Activated CD4-positive, alpha-beta T cell treated with anti-CD3 and anti-CD28 coated beads, Interleukin-2, amount 10 ng/mL, durations not matched to agents 24 days and 14 days (primary cell): ENCODE measurements around the gene JMJD1C. TPM values are rescaled to one million over a fixed set of nuclear protein-coding genes. Genes with fewer than 3 reads are reported as not detected.
"Not testable (repeated sequence)": the region's sequence is repeated elsewhere in the genome, so short reads cannot be mapped to it uniquely, and the experiment has no call there.

Source experiments
- DNase-seq: peaks from one replicate; pipeline ENCODE4 v3.0.0; 2022
- H3K27ac Mint-ChIP-seq: one replicate; pipeline ENCODE4 v1.8.0; 2022; ENCODE audit warnings: mild to moderate bottlenecking, mixed read lengths
- H3K27me3 Mint-ChIP-seq: one replicate; pipeline ENCODE4 v1.8.0; 2022; ENCODE audit warnings: mixed read lengths
- H3K36me3 Mint-ChIP-seq: one replicate; pipeline ENCODE4 v1.8.0; 2022; ENCODE audit warnings: low read depth, mild to moderate bottlenecking, mixed read lengths
- H3K4me1 Mint-ChIP-seq: one replicate; pipeline ENCODE4 v1.8.0; 2021; ENCODE audit warnings: mixed read lengths
- H3K4me3 Mint-ChIP-seq: one replicate; pipeline ENCODE4 v1.8.0; 2022; ENCODE audit warnings: mild to moderate bottlenecking, moderate library complexity, mixed read lengths
- H3K9me3 Mint-ChIP-seq: one replicate; pipeline ENCODE4 v1.8.0; 2021; ENCODE audit warnings: mixed read lengths
- intact Hi-C: fragments of 100-400 bp; cut with micrococcal nuclease; formaldehyde crosslinking; loops from one replicate; pipeline ENCODE4 v1.15.1; 2023
- total RNA-seq: library from RNA; stranded (reverse); gene quantifications from 2 replicates; pipeline ENCODE4 v1.2.3, GENCODE V29; 2022

JMJD1C gene
- total RNA-seq, 1 donor from 2014 or later = 41.7 TPM

GRCh38 chr10:63247771-63248170 lies 218.0 kb downstream of the JMJD1C start:
- intact Hi-C loops = no loop called here
- Mint-ChIP-seq H3K27me3 (no peaks in the 10 kb centered on the region), H3K4me1 (peaks cover 31% of the 10 kb centered on the region), H3K4me3 (no peak overlapping the region), H3K9me3 (peaks cover 7% of the 10 kb centered on the region), H3K36me3 (peaks cover 45% of the 10 kb centered on the region), H3K27ac (no peak overlapping the region)
- DNase-seq = no peak

DNA sequence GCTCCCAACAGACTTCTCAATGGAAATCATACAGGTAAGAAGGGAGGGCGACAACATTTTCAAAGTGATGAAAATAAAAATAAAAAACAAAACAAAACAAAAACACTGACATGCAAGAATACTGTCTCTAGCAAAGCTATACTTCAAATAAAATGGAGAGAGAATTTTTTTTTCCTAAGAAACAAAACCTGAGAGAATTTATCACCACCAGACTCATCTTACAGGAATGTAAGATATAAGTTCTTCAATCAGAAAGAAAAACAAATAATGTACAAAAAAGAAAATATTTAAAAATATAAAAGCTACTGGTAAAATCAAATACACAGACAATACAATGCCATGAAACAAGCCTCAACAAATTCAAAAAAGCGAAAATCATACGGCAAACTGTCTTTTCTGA lies 219.4 kb downstream of the JMJD1C start:
- H3K4me3 Mint-ChIP-seq = no peak overlapping the region
- H3K36me3 Mint-ChIP-seq = peaks cover 39% of the 10 kb centered on the region
- peaks cover 7% of the 10 kb centered on the region for H3K9me3 Mint-ChIP-seq
- no peak for DNase-seq
- no peaks in the 10 kb centered on the region for H3K27me3 Mint-ChIP-seq
- no peak overlapping the region for H3K27ac Mint-ChIP-seq
- intact Hi-C loops = no loop called here
- H3K4me1 Mint-ChIP-seq = peaks cover 36% of the 10 kb centered on the region

DNA sequence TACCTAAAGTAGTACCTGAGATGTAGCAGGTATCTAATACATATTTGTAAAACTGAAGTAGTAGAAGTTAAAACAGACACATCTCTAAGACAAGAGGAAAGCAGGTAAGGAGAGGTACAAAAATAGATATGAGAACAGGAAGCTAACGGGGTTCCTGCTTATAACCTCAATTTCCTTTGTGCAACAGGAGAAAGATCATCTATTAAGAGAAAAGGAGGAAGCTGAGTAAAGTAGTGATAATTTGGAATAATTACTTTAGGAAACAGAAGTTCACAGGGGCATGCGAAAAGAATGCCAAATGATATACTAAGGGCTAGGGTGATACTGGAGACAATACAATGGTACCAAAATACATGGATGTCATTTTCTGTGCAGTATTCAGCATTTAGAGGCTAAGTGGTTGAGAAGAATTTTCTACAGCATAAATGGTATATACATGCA lies 223.9 kb downstream of the JMJD1C start:
- H3K36me3 Mint-ChIP-seq = peaks cover 30% of the 10 kb centered on the region
- intact Hi-C loops = no loop called here
- H3K27me3 Mint-ChIP-seq = no peaks in the 10 kb centered on the region
- peak overlapping the region; percentile 80 for H3K27ac Mint-ChIP-seq
- DNase-seq = no peak
- peaks cover 7% of the 10 kb centered on the region for H3K9me3 Mint-ChIP-seq
- peak overlapping the region; percentile 71 for H3K4me3 Mint-ChIP-seq
- H3K4me1 Mint-ChIP-seq = peaks cover 63% of the 10 kb centered on the region

- peak overlapping the region; percentile 11 for H3K27ac Mint-ChIP-seq
- intact Hi-C loops = no loop called here
- no peaks in the 10 kb centered on the region for H3K27me3 Mint-ChIP-seq
- peaks cover 2% of the 10 kb centered on the region for H3K9me3 Mint-ChIP-seq
- DNase-seq = no peak
- H3K36me3 Mint-ChIP-seq = peaks cover 23% of the 10 kb centered on the region
- peaks cover 61% of the 10 kb centered on the region for H3K4me1 Mint-ChIP-seq
- H3K4me3 Mint-ChIP-seq = peak overlapping the region; percentile 48
These were observed 225.0 kb downstream of the JMJD1C start for GRCh38 chr10:63240807-63241206.

GRCh38 chr10:63238501-63238900 lies 227.3 kb downstream of the JMJD1C start:
- H3K36me3 Mint-ChIP-seq = peaks cover 15% of the 10 kb centered on the region
- DNase-seq = no peak
- peaks cover 52% of the 10 kb centered on the region for H3K4me1 Mint-ChIP-seq
- no peak overlapping the region for H3K4me3 Mint-ChIP-seq
- H3K9me3 Mint-ChIP-seq = no peaks in the 10 kb centered on the region
- H3K27me3 Mint-ChIP-seq = no peaks in the 10 kb centered on the region
- H3K27ac Mint-ChIP-seq = no peak overlapping the region
- intact Hi-C loops = no loop called here

- H3K27ac Mint-ChIP-seq = peak overlapping the region; percentile 53
- no peak for DNase-seq
- H3K27me3 Mint-ChIP-seq = no peaks in the 10 kb centered on the region
- peaks cover 14% of the 10 kb centered on the region for H3K36me3 Mint-ChIP-seq
- no peaks in the 10 kb centered on the region for H3K9me3 Mint-ChIP-seq
- intact Hi-C loops = no loop called here
- H3K4me3 Mint-ChIP-seq = no peak overlapping the region
- peaks cover 50% of the 10 kb centered on the region for H3K4me1 Mint-ChIP-seq
These were observed 228.4 kb downstream of the JMJD1C start for GRCh38 chr10:63237396-63237795.

DNA sequence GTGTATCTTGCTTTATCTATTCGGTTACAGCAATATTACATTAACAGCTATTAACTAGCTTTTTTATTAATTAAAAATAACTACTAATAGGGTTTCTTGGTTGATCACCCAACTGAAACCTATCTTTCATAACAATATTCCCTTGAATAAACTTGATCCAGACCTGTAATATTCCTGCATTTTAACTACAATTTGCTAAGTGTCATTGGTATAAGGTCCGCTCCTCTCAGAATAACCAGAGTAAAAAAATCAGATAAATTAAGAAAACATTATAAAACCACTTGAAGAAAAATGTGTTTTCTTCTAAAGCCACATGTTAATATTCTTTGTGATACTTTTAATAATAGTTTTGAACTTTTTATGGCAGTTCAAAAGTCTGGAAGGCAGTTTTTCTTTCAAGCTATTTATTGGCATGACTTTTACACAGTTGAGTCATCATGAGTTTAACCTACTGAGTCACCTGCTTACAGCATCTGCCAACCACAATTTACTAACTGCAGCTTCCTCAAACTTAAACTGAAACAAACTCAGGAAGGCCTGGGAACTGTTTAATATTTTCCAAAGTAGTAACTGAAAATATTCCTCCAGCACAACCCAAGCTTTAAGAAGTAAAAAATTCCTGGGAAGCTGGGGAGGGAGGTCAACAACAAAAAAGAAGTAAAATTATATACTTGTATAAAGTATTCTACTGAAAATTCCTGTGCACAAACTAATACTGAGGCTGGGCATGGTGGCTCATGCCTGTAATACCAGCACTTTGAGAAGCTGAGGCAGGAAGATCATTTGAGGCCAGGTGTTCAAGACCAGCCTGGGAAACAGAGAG lies 229.5 kb downstream of the JMJD1C start:
- peak overlapping the region; percentile 32 for H3K4me3 Mint-ChIP-seq
- no peaks in the 10 kb centered on the region for H3K9me3 Mint-ChIP-seq
- DNase-seq = peak; percentile 77
- peak overlapping the region; percentile 71 for H3K27ac Mint-ChIP-seq
- intact Hi-C loops = loop anchor here (1.0 kb wide), 2 partner anchors 10 to 33 kb away; no protein-coding TSS in a partner anchor
- peaks cover 16% of the 10 kb centered on the region for H3K36me3 Mint-ChIP-seq
- H3K4me1 Mint-ChIP-seq = peaks cover 42% of the 10 kb centered on the region
- no peaks in the 10 kb centered on the region for H3K27me3 Mint-ChIP-seq

DNA sequence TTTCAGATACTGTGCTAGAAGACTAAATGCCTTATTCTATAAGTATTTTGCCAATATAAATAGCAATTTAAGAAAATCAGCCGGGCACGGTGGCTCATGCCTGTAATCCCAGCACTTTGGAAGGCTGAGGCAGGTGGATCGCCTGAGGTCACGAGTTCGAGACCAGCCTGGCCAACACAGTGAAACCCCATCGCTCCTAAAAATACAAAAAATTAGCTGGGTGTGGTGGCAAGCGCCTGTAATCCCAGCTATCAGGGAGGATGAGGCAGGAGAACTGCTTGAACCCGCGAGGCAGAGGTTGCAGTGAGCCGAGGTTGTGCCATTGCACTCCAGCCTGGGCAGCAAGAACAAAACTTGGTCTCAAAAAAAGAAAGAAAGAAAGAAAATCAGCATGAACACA lies 230.6 kb downstream of the JMJD1C start:
- Mint-ChIP-seq H3K36me3 (peaks cover 20% of the 10 kb centered on the region), H3K4me1 (peaks cover 36% of the 10 kb centered on the region)
- H3K27ac Mint-ChIP-seq, H3K27me3 Mint-ChIP-seq, H3K4me3 Mint-ChIP-seq, DNase-seq, H3K9me3 Mint-ChIP-seq, intact Hi-C loops: not testable (repeated sequence)

- intact Hi-C loops = loop anchor here (5.0 kb wide), 3 partner anchors 57 to 293 kb away; partner anchors contain the start of gene REEP3
- no peaks in the 10 kb centered on the region for H3K27me3 Mint-ChIP-seq
- H3K9me3 Mint-ChIP-seq = no peaks in the 10 kb centered on the region
- peak overlapping the region; percentile 32 for H3K27ac Mint-ChIP-seq
- no peak overlapping the region for H3K4me3 Mint-ChIP-seq
- DNase-seq = no peak
- peaks cover 32% of the 10 kb centered on the region for H3K4me1 Mint-ChIP-seq
- H3K36me3 Mint-ChIP-seq = peaks cover 11% of the 10 kb centered on the region
These were observed 236.6 kb downstream of the JMJD1C start for GRCh38 chr10:63229161-63229560.

- intact Hi-C loops = loop anchor here (5.0 kb wide), 3 partner anchors 56 to 294 kb away; partner anchors contain the start of gene REEP3
- Mint-ChIP-seq H3K4me3 (no peak overlapping the region), H3K9me3 (no peaks in the 10 kb centered on the region), H3K36me3 (peaks cover 11% of the 10 kb centered on the region), H3K27ac (no peak overlapping the region), H3K4me1 (peaks cover 30% of the 10 kb centered on the region), H3K27me3 (no peaks in the 10 kb centered on the region)
- DNase-seq = peak; percentile 59
These were observed 237.5 kb downstream of the JMJD1C start for GRCh38 chr10:63228237-63228636.

- H3K4me1 Mint-ChIP-seq = peaks cover 32% of the 10 kb centered on the region
- no peaks in the 10 kb centered on the region for H3K9me3 Mint-ChIP-seq
- H3K4me3 Mint-ChIP-seq = peak overlapping the region; percentile 71
- peak; percentile 57 for DNase-seq
- H3K27me3 Mint-ChIP-seq = no peaks in the 10 kb centered on the region
- intact Hi-C loops = loop anchor here (5.0 kb wide), 3 partner anchors 55 to 295 kb away; partner anchors contain the start of gene REEP3
- peak overlapping the region; percentile 81 for H3K27ac Mint-ChIP-seq
- H3K36me3 Mint-ChIP-seq = peaks cover 11% of the 10 kb centered on the region
These were observed 238.4 kb downstream of the JMJD1C start for GRCh38 chr10:63227207-63227895.

GRCh38 chr10:63224241-63224640 lies 241.5 kb downstream of the JMJD1C start:
- Mint-ChIP-seq H3K4me1 (peaks cover 52% of the 10 kb centered on the region), H3K36me3 (peaks cover 6% of the 10 kb centered on the region), H3K27me3 (no peaks in the 10 kb centered on the region), H3K9me3 (no peaks in the 10 kb centered on the region), H3K4me3 (no peak overlapping the region), H3K27ac (no peak overlapping the region)
- DNase-seq = no peak
- intact Hi-C loops = loop anchor here (2.0 kb wide), 1 partner anchor 13 kb away; no protein-coding TSS in a partner anchor

GRCh38 chr10:63221950-63222349 lies 243.8 kb downstream of the JMJD1C start:
- DNase-seq = peak; percentile 51
- intact Hi-C loops = no loop called here
- H3K27me3 Mint-ChIP-seq = no peaks in the 10 kb centered on the region
- peak overlapping the region; percentile 22 for H3K27ac Mint-ChIP-seq
- no peak overlapping the region for H3K4me3 Mint-ChIP-seq
- H3K36me3 Mint-ChIP-seq = peaks cover 6% of the 10 kb centered on the region
- H3K9me3 Mint-ChIP-seq = no peaks in the 10 kb centered on the region
- peaks cover 54% of the 10 kb centered on the region for H3K4me1 Mint-ChIP-seq

DNA sequence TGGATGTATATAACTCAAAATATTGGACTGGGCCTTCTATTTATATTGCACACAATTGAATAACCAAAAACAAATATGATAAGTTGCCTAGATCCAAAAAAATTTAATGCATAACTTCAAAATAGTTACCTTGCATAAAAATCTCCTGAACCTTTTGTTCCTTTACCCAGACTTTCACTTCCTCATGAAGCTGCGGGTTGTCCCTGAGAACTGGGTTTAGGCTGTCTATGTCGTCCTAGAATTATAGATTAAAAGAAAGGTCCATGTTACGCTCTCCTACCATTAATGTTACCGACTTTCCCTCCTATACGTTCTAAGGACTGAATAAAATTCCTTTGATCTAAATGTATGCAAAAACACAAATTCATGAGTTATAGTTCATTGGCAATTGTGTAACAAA lies 246.0 kb downstream of the JMJD1C start:
- Mint-ChIP-seq H3K36me3 (peaks cover 10% of the 10 kb centered on the region), H3K27ac (no peak overlapping the region), H3K4me1 (peaks cover 44% of the 10 kb centered on the region), H3K4me3 (no peak overlapping the region), H3K9me3 (no peaks in the 10 kb centered on the region), H3K27me3 (no peaks in the 10 kb centered on the region)
- intact Hi-C loops = no loop called here
- peak; percentile 47 for DNase-seq
